H9 (cell line): Measurements from ENCODE around the gene EPB41. TPM values are rescaled to one million over a fixed set of nuclear protein-coding genes. Genes with fewer than 3 reads are reported as not detected.
A peak's percentile ranks its signal among the peaks of the same experiment; 100 is the strongest.

ENCODE experiments used
- DNase-seq: peaks from one replicate; pipeline ENCODE4 v3.0.0-alpha.2; 2017
- H2AFZ ChIP-seq: one replicate; pipeline ENCODE4 v1.6.1; 2013; ENCODE audit warnings: mild to moderate bottlenecking, low read length, control low read depth, moderate library complexity
- H2AK5ac ChIP-seq: 2 replicates; pipeline ENCODE4 v1.6.1; 2013; ENCODE audit warnings: low read length, control low read depth, mixed read lengths; ENCODE audit not compliant: insufficient read length
- H2BK120ac ChIP-seq: one replicate; pipeline ENCODE4 v1.6.1; 2013; ENCODE audit warnings: low read depth, mild to moderate bottlenecking, low read length, control low read depth, inconsistent platforms; ENCODE audit not compliant: poor library complexity, severe bottlenecking
- H2BK12ac ChIP-seq: 2 replicates; pipeline ENCODE4 v1.6.1; 2013; ENCODE audit warnings: low read length, control low read depth, mixed read lengths, low read depth; ENCODE audit not compliant: insufficient read length
- H2BK15ac ChIP-seq: 2 replicates; pipeline ENCODE4 v1.6.1; 2013; ENCODE audit warnings: low read depth, low read length, control low read depth
- H2BK20ac ChIP-seq: one replicate; pipeline ENCODE4 v1.6.1; 2013; ENCODE audit warnings: low read depth, mild to moderate bottlenecking, low read length, control low read depth, inconsistent platforms; ENCODE audit not compliant: poor library complexity, severe bottlenecking
- H2BK5ac ChIP-seq: 2 replicates; pipeline ENCODE4 v1.6.1; 2013; ENCODE audit warnings: low read length, control low read depth, mixed read lengths; ENCODE audit not compliant: insufficient read length
- H3K14ac ChIP-seq: 2 replicates; pipeline ENCODE4 v1.6.1; 2013; ENCODE audit warnings: low read length, control low read depth; ENCODE audit not compliant: insufficient read depth
- H3K18ac ChIP-seq: 2 replicates; pipeline ENCODE4 v1.6.1; 2013; ENCODE audit warnings: low read depth, mild to moderate bottlenecking, mixed read lengths, low read length, control low read depth; ENCODE audit not compliant: insufficient read length
- H3K23ac ChIP-seq: 2 replicates; pipeline ENCODE4 v1.6.1; 2013; ENCODE audit warnings: low read length, control low read depth, mixed read lengths, low read depth; ENCODE audit not compliant: insufficient read length
- H3K23me2 ChIP-seq: 2 replicates; pipeline ENCODE4 v1.6.1; 2013; ENCODE audit warnings: low read depth, mild to moderate bottlenecking, mixed read lengths, low read length, control low read depth; ENCODE audit not compliant: insufficient read length, poor library complexity, severe bottlenecking
- H3K27ac ChIP-seq: 2 replicates; pipeline ENCODE4 v1.5.1; 2013; ENCODE audit warnings: low read length, control low read depth, mixed read lengths, low read depth; ENCODE audit not compliant: insufficient read length
- H3K27me3 ChIP-seq: 2 replicates; pipeline ENCODE4 v1.6.1; 2013; ENCODE audit warnings: low read length, control low read depth, inconsistent platforms; ENCODE audit not compliant: insufficient read depth
- H3K4ac ChIP-seq: 2 replicates; pipeline ENCODE4 v1.6.1; 2013; ENCODE audit warnings: low read depth, mild to moderate bottlenecking, control low read depth, inconsistent platforms, low read length, moderate library complexity
- H3K4me1 ChIP-seq: 2 replicates; pipeline ENCODE4 v1.6.1; 2013; ENCODE audit warnings: low read length, control low read depth, inconsistent platforms; ENCODE audit not compliant: insufficient read depth
- H3K4me2 ChIP-seq: 2 replicates; pipeline ENCODE4 v1.6.1; 2013; ENCODE audit warnings: low read length, control low read depth, mixed read lengths; ENCODE audit not compliant: insufficient read length, insufficient read depth
- H3K56ac ChIP-seq: 2 replicates; pipeline ENCODE4 v1.6.1; 2013; ENCODE audit warnings: low read depth, mild to moderate bottlenecking, mixed read lengths, low read length, control low read depth; ENCODE audit not compliant: insufficient read length
- H3K79me1 ChIP-seq: 2 replicates; pipeline ENCODE4 v1.6.1; 2013; ENCODE audit warnings: low read depth, mild to moderate bottlenecking, moderate library complexity, low read length, control low read depth, inconsistent platforms; ENCODE audit not compliant: insufficient read depth, poor library complexity, severe bottlenecking
- H3K79me2 ChIP-seq: 2 replicates; pipeline ENCODE4 v1.6.1; 2013; ENCODE audit warnings: low read length, control low read depth, inconsistent platforms; ENCODE audit not compliant: insufficient read depth
- H3K9ac ChIP-seq: 2 replicates; pipeline ENCODE4 v1.6.1; 2013; ENCODE audit warnings: low read length, control low read depth, mixed read lengths; ENCODE audit not compliant: insufficient read length; ENCODE audit errors: extremely low read depth
- H3K9me3 ChIP-seq: one replicate; pipeline ENCODE4 v1.6.1; 2013; ENCODE audit warnings: low read depth, low read length, inconsistent platforms; ENCODE audit not compliant: control insufficient read depth
- H3T11ph ChIP-seq: one replicate; pipeline ENCODE4 v1.6.1; 2013; ENCODE audit warnings: mild to moderate bottlenecking, low read length, control low read depth, inconsistent platforms
- H4K20me1 ChIP-seq: one replicate; pipeline ENCODE4 v1.6.1; 2013; ENCODE audit not compliant: control insufficient read depth, insufficient read length, insufficient read depth
- H4K5ac ChIP-seq: 2 replicates; pipeline ENCODE4 v1.6.1; 2013; ENCODE audit warnings: low read depth, mild to moderate bottlenecking, mixed read lengths, low read length, control low read depth; ENCODE audit not compliant: insufficient read length
- H4K8ac ChIP-seq: replicated peaks from 2 replicates; pipeline ENCODE4 v1.6.1; 2013; ENCODE audit warnings: low read length, control low read depth, mixed read lengths, low read depth; ENCODE audit not compliant: insufficient read length
- H4K91ac ChIP-seq: 2 replicates; pipeline ENCODE4 v1.6.1; 2013; ENCODE audit warnings: low read depth, mild to moderate bottlenecking, moderate library complexity, mixed read lengths, low read length, control low read depth; ENCODE audit not compliant: insufficient read length
- H3K27ac Mint-ChIP-seq, 3 experiments: 2 replicates in 2 of 3; 3 replicates in 1 of 3; pipeline ENCODE4 v1.8.0; 2020 to 2021; ENCODE audit warnings: mixed read lengths in 3 of 3, mild to moderate bottlenecking in 1 of 3, moderate library complexity in 1 of 3
- H3K27me3 Mint-ChIP-seq: 2 replicates; pipeline ENCODE4 v1.8.0; 2021; ENCODE audit warnings: low read depth, mild to moderate bottlenecking, moderate library complexity, mixed read lengths
- H3K36me3 Mint-ChIP-seq, 3 experiments: 2 replicates in 2 of 3; 3 replicates in 1 of 3; pipeline ENCODE4 v1.8.0; 2020 to 2021; ENCODE audit warnings: low read depth in 3 of 3, mixed read lengths in 3 of 3; ENCODE audit not compliant: insufficient read depth in 1 of 3
- H3K4me1 Mint-ChIP-seq, 2 experiments: 2 replicates each; pipeline ENCODE4 v1.8.0; 2020; ENCODE audit warnings: mixed read lengths in 2 of 2
- H3K4me3 Mint-ChIP-seq, 2 experiments: 2 replicates in 1 of 2; 3 replicates in 1 of 2; pipeline ENCODE4 v1.8.0; 2020 to 2021; ENCODE audit warnings: mild to moderate bottlenecking in 2 of 2, mixed read lengths in 2 of 2, moderate library complexity in 1 of 2
- H3K9me3 Mint-ChIP-seq, 2 experiments: 2 replicates in 1 of 2; 3 replicates in 1 of 2; pipeline ENCODE4 v1.8.0; 2020; ENCODE audit warnings: mild to moderate bottlenecking in 2 of 2, mixed read lengths in 2 of 2, moderate library complexity in 1 of 2
- WGBS: extraction: QIAGEN DNeasy Blood & Tissue Kit; methylation state at CpG from one replicate; pipeline ENCODE4 v1.1.7; 2013; ENCODE audit warnings: missing lambda C conversion rate, low lambda C conversion rate, mixed read lengths; ENCODE audit not compliant: insufficient read length; ENCODE audit errors: extremely low coverage; 5-methylcytosine and 5-hydroxymethylcytosine counted together
- total RNA-seq: library from RNA; stranded (reverse); gene quantifications from 2 replicates; pipeline ENCODE4 v1.2.1, GENCODE V29; 2021
- TF ChIP-seq, protein P1 (sequence below): fragments of 200-600 bp; sonication (generic); conservative IDR thresholded peaks from 3 replicates; pipeline ENCODE4 v1.8.0; 2021; ENCODE audit warnings: antibody characterized with exemption, mild to moderate bottlenecking

EPB41 gene
- total RNA-seq, 1 experiment from 2014 or later: 75.4 TPM

DNA sequence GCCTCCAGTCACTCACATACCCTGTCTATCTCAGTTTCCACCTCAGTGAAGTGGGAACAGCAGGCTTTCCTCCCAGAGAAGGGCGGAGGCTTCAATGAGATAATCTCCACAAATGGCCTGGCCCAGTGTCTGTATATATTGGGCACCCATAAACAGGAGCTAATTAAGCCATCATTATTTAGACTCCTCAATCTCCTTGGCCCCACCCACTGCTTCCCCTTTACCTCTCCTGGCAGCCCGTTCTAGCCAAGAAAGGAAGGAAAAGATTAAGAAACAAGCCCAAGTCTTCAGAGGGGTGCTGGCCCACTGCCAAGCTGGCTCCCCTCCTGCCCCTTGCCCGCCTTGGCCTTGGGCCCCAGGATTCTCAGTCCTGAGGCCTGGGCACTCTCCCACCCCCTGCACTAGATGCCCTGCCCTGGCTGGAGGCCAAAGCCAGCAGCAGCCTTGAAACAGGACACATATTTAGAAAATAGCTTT, 15.9 kb upstream of the EPB41 start:
- WGBS: no CpG with 5 or more reads among the region's 3 CpGs
- no peak overlapping the region for H4K91ac ChIP-seq
- no peak overlapping the region for H3K23ac ChIP-seq
- no peak overlapping the region for H3K9ac ChIP-seq
- Mint-ChIP-seq H3K27me3 (no peaks in the 10 kb centered on the region), H3K4me3 (no peak overlapping the region; a peak in 1 of 5 replicates), H3K4me1 (peaks cover 10 to 14% of the 10 kb centered on the region in 2 experiments), H3K36me3 (no peaks in the 10 kb centered on the region), H3K27ac (peak overlapping the region in 2 of 3 experiments; percentile 70 to 86; a peak in 2 of 7 replicates), H3K9me3 (no peaks in the 10 kb centered on the region)
- H3K14ac ChIP-seq: no peak overlapping the region
- no peak overlapping the region for H3K56ac ChIP-seq
- H4K20me1 ChIP-seq: no peaks in the 10 kb centered on the region
- no peak overlapping the region for H2AFZ ChIP-seq
- H3K27me3 ChIP-seq: no peaks in the 10 kb centered on the region
- DNase-seq: no peak
- TF ChIP-seq, protein P1, sequence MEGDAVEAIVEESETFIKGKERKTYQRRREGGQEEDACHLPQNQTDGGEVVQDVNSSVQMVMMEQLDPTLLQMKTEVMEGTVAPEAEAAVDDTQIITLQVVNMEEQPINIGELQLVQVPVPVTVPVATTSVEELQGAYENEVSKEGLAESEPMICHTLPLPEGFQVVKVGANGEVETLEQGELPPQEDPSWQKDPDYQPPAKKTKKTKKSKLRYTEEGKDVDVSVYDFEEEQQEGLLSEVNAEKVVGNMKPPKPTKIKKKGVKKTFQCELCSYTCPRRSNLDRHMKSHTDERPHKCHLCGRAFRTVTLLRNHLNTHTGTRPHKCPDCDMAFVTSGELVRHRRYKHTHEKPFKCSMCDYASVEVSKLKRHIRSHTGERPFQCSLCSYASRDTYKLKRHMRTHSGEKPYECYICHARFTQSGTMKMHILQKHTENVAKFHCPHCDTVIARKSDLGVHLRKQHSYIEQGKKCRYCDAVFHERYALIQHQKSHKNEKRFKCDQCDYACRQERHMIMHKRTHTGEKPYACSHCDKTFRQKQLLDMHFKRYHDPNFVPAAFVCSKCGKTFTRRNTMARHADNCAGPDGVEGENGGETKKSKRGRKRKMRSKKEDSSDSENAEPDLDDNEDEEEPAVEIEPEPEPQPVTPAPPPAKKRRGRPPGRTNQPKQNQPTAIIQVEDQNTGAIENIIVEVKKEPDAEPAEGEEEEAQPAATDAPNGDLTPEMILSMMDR: no peak
- H2BK20ac ChIP-seq: no peak overlapping the region
- H3K4me2 ChIP-seq: no peak overlapping the region
- H3K27ac ChIP-seq: no peak overlapping the region
- no peak overlapping the region for H4K8ac ChIP-seq
- no peak overlapping the region for H2BK120ac ChIP-seq
- no peaks in the 10 kb centered on the region for H3K23me2 ChIP-seq
- no peak overlapping the region for H4K5ac ChIP-seq
- H2BK15ac ChIP-seq: no peak overlapping the region
- no peak overlapping the region for H2BK5ac ChIP-seq
- H3T11ph ChIP-seq: no peak overlapping the region
- H3K9me3 ChIP-seq: no peaks in the 10 kb centered on the region
- no peak overlapping the region for H2AK5ac ChIP-seq
- no peaks in the 10 kb centered on the region for H3K79me1 ChIP-seq
- H3K4ac ChIP-seq: no peak overlapping the region
- no peaks in the 10 kb centered on the region for H3K4me1 ChIP-seq
- H3K79me2 ChIP-seq: no peaks in the 10 kb centered on the region
- H3K18ac ChIP-seq: no peak overlapping the region
- H2BK12ac ChIP-seq: no peak overlapping the region
